NCI-H1105 (cell line): ENCODE data around the gene DISC1.
A peak's percentile ranks its signal among the peaks of the same experiment; 100 is the strongest.

Experiments
- DNase-seq: peaks from one replicate; lab custom pipeline; 2025; lab: John Stamatoyannopoulos, UW

DISC1 gene

GRCh38 chr1:231856894-231857293 is 230.3 kb downstream of the DISC1 start:
- DNase-seq = no peak

- DNase-seq = no peak
Measured at GRCh38 chr1:231857609-231858135, 231.1 kb downstream of the DISC1 start.

- no peak for DNase-seq
Measured at GRCh38 chr1:231860221-231861088, 233.9 kb downstream of the DISC1 start.

- DNase-seq = no peak
Measured at GRCh38 chr1:231861541-231862481, 235.2 kb downstream of the DISC1 start.

GRCh38 chr1:231862611-231863010 is 236.0 kb downstream of the DISC1 start:
- no peak for DNase-seq

GRCh38 chr1:231865331-231865730 is 238.7 kb downstream of the DISC1 start:
- DNase-seq = no peak

GRCh38 chr1:231866392-231867331 is 240.1 kb downstream of the DISC1 start:
- DNase-seq = peak; percentile 27

GRCh38 chr1:231867607-231868006 is 241.0 kb downstream of the DISC1 start:
- DNase-seq = no peak

GRCh38 chr1:231869364-231869763 is 242.8 kb downstream of the DISC1 start:
- DNase-seq = no peak

- no peak for DNase-seq
Measured at GRCh38 chr1:231871471-231871870, 244.9 kb downstream of the DISC1 start.

- DNase-seq = no peak
Measured at GRCh38 chr1:231871878-231872277, 245.3 kb downstream of the DISC1 start.

GRCh38 chr1:231872461-231872910 is 245.9 kb downstream of the DISC1 start:
- no peak for DNase-seq

GRCh38 chr1:231878737-231879136 is 252.1 kb downstream of the DISC1 start:
- no peak for DNase-seq

GRCh38 chr1:231879296-231879695 is 252.7 kb downstream of the DISC1 start:
- no peak for DNase-seq

- no peak for DNase-seq
Measured at GRCh38 chr1:231882333-231882732, 255.7 kb downstream of the DISC1 start.

- no peak for DNase-seq
Measured at GRCh38 chr1:231882790-231883189, 256.2 kb downstream of the DISC1 start.

- DNase-seq = no peak
Measured at GRCh38 chr1:231883382-231883781, 256.8 kb downstream of the DISC1 start.

GRCh38 chr1:231885209-231885854 is 258.7 kb downstream of the DISC1 start:
- DNase-seq = no peak

- no peak for DNase-seq
Measured at GRCh38 chr1:231887166-231887565, 260.6 kb downstream of the DISC1 start.

- no peak for DNase-seq
Measured at GRCh38 chr1:231887866-231888265, 261.3 kb downstream of the DISC1 start.

- DNase-seq = no peak
Measured at GRCh38 chr1:231890791-231891190, 264.2 kb downstream of the DISC1 start.
